HG03558 (cell line): ENCODE data around the gene GH2.

Experiments used
- ATAC-seq: cut with Tn5 transposase; IDR thresholded peaks from one replicate; pipeline ENCODE4 v1.9.1; 2021; ENCODE audit warnings: moderate number of reproducible peaks; ENCODE audit not compliant: unreplicated experiment; ENCODE audit errors: extremely low read depth

GH2 gene

GRCh38 chr17:63842540-63843386, 39.0 kb downstream of the GH2 start, which contains the start of gene SMARCD2:
Gene SMARCD2, minus strand, starts transcription at chr17:63842685. Its CDS starts 11 bp downstream, at chr17:63842674.
- ATAC-seq: peak; percentile 49

- peak; percentile 13 for ATAC-seq
Measured at GRCh38 chr17:63842173-63842539, 39.6 kb downstream of the GH2 start.

GRCh38 chr17:63841350-63842172, 40.2 kb downstream of the GH2 start:
- ATAC-seq: no peak

GRCh38 chr17:63840591-63841349, 41.0 kb downstream of the GH2 start:
- ATAC-seq: no peak

- ATAC-seq: no peak
Measured at GRCh38 chr17:63838631-63839171, 43.0 kb downstream of the GH2 start.

GRCh38 chr17:63837962-63838600, 43.7 kb downstream of the GH2 start:
- ATAC-seq: no peak

GRCh38 chr17:63837480-63837879, 44.3 kb downstream of the GH2 start:
- ATAC-seq: no peak

GRCh38 chr17:63836811-63837210, 44.9 kb downstream of the GH2 start:
- ATAC-seq: no peak

GRCh38 chr17:63835167-63835720, 46.5 kb downstream of the GH2 start:
- no peak for ATAC-seq

GRCh38 chr17:63834431-63835166, 47.1 kb downstream of the GH2 start:
- no peak for ATAC-seq

- ATAC-seq: no peak
Measured at GRCh38 chr17:63833741-63834373, 47.9 kb downstream of the GH2 start.

- no peak for ATAC-seq
Measured at GRCh38 chr17:63833026-63833740, 48.6 kb downstream of the GH2 start.

- no peak for ATAC-seq
Measured at GRCh38 chr17:63832455-63832854, 49.3 kb downstream of the GH2 start.

GRCh38 chr17:63832014-63832413, 49.7 kb downstream of the GH2 start:
- ATAC-seq: no peak

- no peak for ATAC-seq
Measured at GRCh38 chr17:63831505-63831904, 50.2 kb downstream of the GH2 start.

- no peak for ATAC-seq
Measured at GRCh38 chr17:63830904-63831491, 50.7 kb downstream of the GH2 start.

GRCh38 chr17:63830278-63830677, 51.5 kb downstream of the GH2 start:
- ATAC-seq: no peak
